SK-N-SH (cell line): ENCODE results near the gene LUC7L2. TPM values are rescaled to one million over a fixed set of nuclear protein-coding genes. Genes with fewer than 3 reads are reported as not detected.
"Not testable (repeated sequence)": the region's sequence is repeated elsewhere in the genome, so short reads cannot be mapped to it uniquely, and the experiment has no call there.

Experiments used
- CTCF ChIA-PET: fragments of 300-600, 350-600 bp; formaldehyde crosslinking; extraction: SDS; loops from one replicate; lab custom pipeline; 2021; lab: Yijun Ruan, JAX
- POLR2A ChIA-PET: fragments of 350-600 bp; sonication (Branson Sonifier 250); formaldehyde crosslinking; extraction: SDS; loops from one replicate; lab custom pipeline; 2020; ENCODE audit warnings: antibody characterized with exemption, inconsistent platforms; lab: Yijun Ruan, JAX
- DNase-seq: peaks from one replicate; pipeline ENCODE4 v3.0.0; 2012
- H2AFZ ChIP-seq: fragments of 200-600 bp; sonication (generic); 2 replicates; pipeline ENCODE4 v1.8.1; 2016; ENCODE audit warnings: antibody characterized with exemption, mild to moderate bottlenecking, low read depth
- H3F3A ChIP-seq: fragments of 200-600 bp; sonication (generic); replicated peaks from 2 replicates; pipeline ENCODE3; 2016; ENCODE audit warnings: antibody characterized with exemption, mild to moderate bottlenecking; ENCODE audit not compliant: insufficient read depth
- H3K27ac ChIP-seq, 2 experiments: fragments of 200-500 bp in 1 of 2; fragments of 200-600 bp in 1 of 2; sonication (Bioruptor generic) in 1 of 2; sonication (generic), shearing (Covaris generic) in 1 of 2; 2 replicates each; pipeline versions ENCODE4 v1.5.1 to v1.6.1; 2014 to 2016; ENCODE audit warnings: low read depth in 2 of 2, inconsistent platforms in 1 of 2, low read length in 1 of 2, mild to moderate bottlenecking in 1 of 2, mixed read lengths in 1 of 2
- H3K27me3 ChIP-seq: fragments of 200-600 bp; sonication (generic), shearing (Covaris generic); 2 replicates; pipeline ENCODE4 v1.6.1; 2016; ENCODE audit warnings: mixed run types; ENCODE audit not compliant: insufficient read depth
- H3K36me3 ChIP-seq, 2 experiments: fragments of 200-500 bp in 1 of 2; fragments of 200-600 bp in 1 of 2; sonication (Bioruptor generic) in 1 of 2; sonication (generic) in 1 of 2; replicated peaks in 1 of 2; 2 replicates each; pipeline versions ENCODE3 to v1.5.1; 2014 to 2016; ENCODE audit warnings: low read length in 1 of 2, mild to moderate bottlenecking in 1 of 2; ENCODE audit not compliant: insufficient read depth in 2 of 2, control insufficient read depth in 1 of 2
- H3K4me1 ChIP-seq, 2 experiments: fragments of 200-500 bp in 1 of 2; fragments of 200-600 bp in 1 of 2; sonication (Bioruptor generic) in 1 of 2; sonication (generic), shearing (Covaris generic) in 1 of 2; 2 replicates each; pipeline versions ENCODE4 v1.5.1 to v1.6.1; 2014 to 2016; ENCODE audit warnings: low read depth in 1 of 2, low read length in 1 of 2, mixed run types in 1 of 2; ENCODE audit not compliant: insufficient read depth in 2 of 2, control insufficient read depth in 1 of 2
- H3K4me2 ChIP-seq: fragments of 200-600 bp; sonication (generic), shearing (Covaris generic); 2 replicates; pipeline ENCODE4 v1.6.1; 2017; ENCODE audit warnings: mixed run types
- H3K4me3 ChIP-seq, 2 experiments: fragments of 200-500 bp in 1 of 2; fragments of 200-600 bp in 1 of 2; sonication (Bioruptor generic) in 1 of 2; sonication (generic), shearing (Covaris generic) in 1 of 2; 2 replicates each; pipeline versions ENCODE4 v1.5.1 to v1.8.1; 2014 to 2016; ENCODE audit warnings: low read depth in 2 of 2, inconsistent platforms in 1 of 2, low read length in 1 of 2, mild to moderate bottlenecking in 1 of 2, mixed read lengths in 1 of 2, moderate library complexity in 1 of 2
- H3K79me2 ChIP-seq: fragments of 200-600 bp; sonication (generic); 2 replicates; pipeline ENCODE4 v1.8.1; 2017; ENCODE audit warnings: mild to moderate bottlenecking; ENCODE audit not compliant: insufficient read depth
- H3K9ac ChIP-seq: fragments of 200-600 bp; sonication (generic); 2 replicates; pipeline ENCODE4 v1.6.1; 2017; ENCODE audit warnings: mixed run types
- H3K9me2 ChIP-seq: fragments of 200-600 bp; sonication (generic); 2 replicates; pipeline ENCODE4 v1.6.1; 2017; ENCODE audit warnings: mixed run types
- H3K9me3 ChIP-seq: fragments of 200-600 bp; sonication (generic); 2 replicates; pipeline ENCODE4 v1.6.1; 2017; ENCODE audit warnings: mixed run types, mild to moderate bottlenecking, moderate library complexity
- H4K20me1 ChIP-seq: fragments of 200-600 bp; sonication (generic); 2 replicates; pipeline ENCODE4 v1.6.1; 2017; ENCODE audit warnings: mild to moderate bottlenecking, mixed run types; ENCODE audit not compliant: insufficient read depth
- FOXJ3 ChIP-seq: sonication (generic); formaldehyde crosslinking; IDR thresholded peaks from 2 replicates; pipeline ENCODE4 v1.5.1; 2020; ENCODE audit warnings: mild to moderate bottlenecking, missing genetic modification reagents
- FOXM1 ChIP-seq: IDR thresholded peaks from 2 replicates; pipeline ENCODE4 v1.4.0; 2012; ENCODE audit warnings: low read depth, mild to moderate bottlenecking
- GATA2 ChIP-seq: sonication (generic); formaldehyde crosslinking; IDR thresholded peaks from 2 replicates; pipeline ENCODE4 v1.5.0; 2020; ENCODE audit warnings: mild to moderate bottlenecking, missing genetic modification reagents
- MXI1 ChIP-seq: IDR thresholded peaks from 2 replicates; pipeline ENCODE4 v1.6.1; 2012; ENCODE audit warnings: mild to moderate bottlenecking, low read depth, low read length, improper control_type of control experiment
- PBX3 ChIP-seq: IDR thresholded peaks from 2 replicates; pipeline ENCODE4; 2012
- RFX5 ChIP-seq: IDR thresholded peaks from 2 replicates; pipeline ENCODE4 v1.6.1; 2012; ENCODE audit warnings: mild to moderate bottlenecking, improper control_type of control experiment, low read length
- SMC3 ChIP-seq: IDR thresholded peaks from 2 replicates; pipeline ENCODE4 v1.6.1; 2012; ENCODE audit warnings: low read depth, low read length, improper control_type of control experiment
- TAF1 ChIP-seq: IDR thresholded peaks from 2 replicates; pipeline ENCODE4 v1.6.1; 2012; ENCODE audit warnings: low read depth, mild to moderate bottlenecking, low read length, moderate library complexity, borderline replicate concordance
- TCF12 ChIP-seq: IDR thresholded peaks from 2 replicates; pipeline ENCODE4 v1.4.0; 2012
- WGBS: methylation state at CpG from one replicate; pipeline ENCODE4 v1.1.6; 2017; ENCODE audit warnings: low lambda C conversion rate; 5-methylcytosine and 5-hydroxymethylcytosine counted together
- polyA plus RNA-seq, 3 experiments: library from polyadenylated mRNA; depleted of rRNA; stranded (reverse); fragments of >200 nt; gene quantifications; 2 replicates each; pipeline ENCODE4 v1.2.3, GENCODE V29; 2012

Gene LUC7L2
- polyA plus RNA-seq, 1 of the 3 experiments (the other 2 are of a cell fraction): 45.7 TPM

DNA sequence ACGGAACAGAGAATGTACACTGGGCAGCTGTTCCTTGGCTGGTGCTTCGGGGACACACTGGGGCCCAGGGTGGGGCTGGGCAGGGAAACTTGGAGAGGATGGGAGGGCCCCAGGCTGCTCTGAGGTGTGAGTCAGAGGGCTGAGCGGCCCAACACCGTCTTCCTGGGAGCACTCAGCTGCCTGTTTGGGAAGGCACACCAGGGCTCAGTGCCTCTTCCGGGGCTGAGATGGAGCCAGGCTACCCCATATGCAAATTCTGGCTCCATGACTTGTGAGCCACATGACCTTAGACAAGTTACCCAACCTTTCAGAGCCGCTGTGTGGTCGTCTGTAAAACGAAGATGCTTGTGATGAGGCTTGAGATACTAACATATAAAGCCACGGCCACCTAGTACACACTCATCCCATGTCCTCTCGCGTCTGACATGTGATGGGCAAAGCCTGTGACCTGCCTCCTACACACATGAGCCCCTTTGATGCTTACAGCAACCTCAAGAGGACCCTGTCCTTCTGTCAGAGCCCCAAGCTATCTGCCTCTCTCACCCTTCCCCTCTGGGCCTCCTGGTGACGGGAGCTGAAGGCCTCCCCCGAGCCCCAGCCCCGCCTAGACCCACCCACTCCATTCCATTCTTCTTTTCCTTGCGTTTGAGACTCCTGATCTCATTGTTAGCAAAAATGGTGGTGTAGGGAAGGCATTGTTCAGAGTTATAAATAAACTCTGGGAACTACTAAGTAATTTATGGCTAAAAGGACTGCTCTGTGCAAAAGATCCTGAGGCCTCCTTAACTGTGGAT is 97.7 kb downstream of the LUC7L2 start:
- H3K9me2 ChIP-seq: no peaks in the 10 kb centered on the region

GRCh38 chr7:139463421-139463820 is 103.7 kb downstream of the LUC7L2 start:
- H3K36me3 ChIP-seq, H3K4me1 ChIP-seq, H2AFZ ChIP-seq, DNase-seq, H3K9me2 ChIP-seq, H3K27me3 ChIP-seq, H3K9ac ChIP-seq, H3F3A ChIP-seq, H3K4me3 ChIP-seq, H4K20me1 ChIP-seq, H3K4me2 ChIP-seq, POLR2A ChIA-PET, H3K27ac ChIP-seq, H3K79me2 ChIP-seq, CTCF ChIA-PET, H3K9me3 ChIP-seq: not testable (repeated sequence)
- WGBS: 85% methylated on average over 12 of the region's 12 CpGs

More for the DNA sequence above, 97.7 kb downstream of the LUC7L2 start:
- Histone ChIP-seq H3K4me2 (no peak overlapping the region), H3K27me3 (no peaks in the 10 kb centered on the region; the same call in 1 of the 2 replicates), H3F3A (no peaks in the 10 kb centered on the region), H3K4me3 (no peak overlapping the region), H3K36me3 (no peaks in the 10 kb centered on the region), H3K27ac (no peak overlapping the region), H3K9me3 (no peaks in the 10 kb centered on the region), H3K79me2 (no peaks in the 10 kb centered on the region), H4K20me1 (no peaks in the 10 kb centered on the region), H2AFZ (no peak overlapping the region), H3K4me1 (no peaks in the 10 kb centered on the region; a peak in 1 of 4 replicates), H3K9ac (no peak overlapping the region)
- TF ChIP-seq MXI1 (no peak), FOXJ3 (CRISPR knock-in tag) (no peak), GATA2 (CRISPR knock-in tag) (no peak), TCF12 (no peak), TAF1 (no peak), PBX3 (no peak), FOXM1 (no peak), RFX5 (no peak), SMC3 (no peak)
- no peak for DNase-seq
- WGBS: 79% methylated on average over 14 of the region's 15 CpGs
- ChIA-PET CTCF (interaction anchor here (1.4 kb wide), 1 partner anchor 23 kb away, joined by 5 read pairs; no protein-coding TSS in a partner anchor), POLR2A (no interaction called here)

GRCh38 chr7:139464511-139464910 is 104.8 kb downstream of the LUC7L2 start:
- H3K27ac ChIP-seq, H4K20me1 ChIP-seq, H3K9ac ChIP-seq, H3K4me2 ChIP-seq, H3K4me3 ChIP-seq, H3K9me2 ChIP-seq, H3K9me3 ChIP-seq, DNase-seq, H3K36me3 ChIP-seq, H2AFZ ChIP-seq, POLR2A ChIA-PET, CTCF ChIA-PET, H3K4me1 ChIP-seq, H3F3A ChIP-seq, H3K27me3 ChIP-seq, H3K79me2 ChIP-seq: not testable (repeated sequence)
- 86% methylated on average over 4 of the region's 4 CpGs for WGBS

GRCh38 chr7:139465072-139465471 is 105.4 kb downstream of the LUC7L2 start:
- 85% methylated on average over 10 of the region's 10 CpGs for WGBS
- CTCF ChIA-PET, H3K9me3 ChIP-seq, H3K79me2 ChIP-seq, H3K36me3 ChIP-seq, H3K27ac ChIP-seq, DNase-seq, H3K9ac ChIP-seq, H3F3A ChIP-seq, H3K27me3 ChIP-seq, H4K20me1 ChIP-seq, H2AFZ ChIP-seq, H3K4me1 ChIP-seq, H3K4me2 ChIP-seq, H3K4me3 ChIP-seq, POLR2A ChIA-PET, H3K9me2 ChIP-seq: not testable (repeated sequence)

- H3K36me3 ChIP-seq, POLR2A ChIA-PET, DNase-seq: not testable (repeated sequence)
Observed at GRCh38 chr7:139467729-139468128, 108.0 kb downstream of the LUC7L2 start.

More at GRCh38 chr7:139467729-139468128, 108.0 kb downstream of the LUC7L2 start:
- H3K27ac ChIP-seq, H3K27me3 ChIP-seq, H3K9me3 ChIP-seq, CTCF ChIA-PET, H3K79me2 ChIP-seq, H3K4me3 ChIP-seq, H3K9me2 ChIP-seq, H2AFZ ChIP-seq, H3F3A ChIP-seq, H4K20me1 ChIP-seq, H3K4me2 ChIP-seq, H3K4me1 ChIP-seq, H3K9ac ChIP-seq: not testable (repeated sequence)
- 81% methylated on average over 7 of the region's 7 CpGs for WGBS
